ENCODE data around the gene ZBTB21. TPM values are rescaled to one million over a fixed set of nuclear protein-coding genes. Genes with fewer than 3 reads are reported as not detected.

ZBTB21 gene
- total RNA-seq, 1 donor from 2014 or later: 21.2 TPM

DNA sequence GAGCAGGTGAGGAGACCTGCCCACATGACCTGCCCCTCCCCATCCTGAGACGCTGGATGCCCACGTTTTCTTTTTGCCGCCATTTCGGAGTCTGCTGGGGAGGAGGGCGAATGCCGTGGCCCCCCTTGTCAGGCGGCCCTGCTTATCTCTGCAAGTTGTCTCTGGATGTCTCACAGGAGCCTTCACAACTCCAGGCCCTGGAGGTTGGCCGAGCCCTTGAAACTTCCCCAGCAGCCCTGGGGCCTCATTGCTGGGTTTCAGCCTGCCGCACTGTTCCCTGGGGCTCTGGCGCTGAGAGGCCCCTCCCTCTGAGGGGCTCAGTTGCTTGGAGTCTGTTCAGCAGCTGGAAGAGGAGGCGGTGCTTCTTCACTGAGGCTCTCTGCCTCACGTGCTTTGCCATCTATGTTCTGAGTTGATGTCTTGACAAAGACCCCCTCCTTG is 29.8 kb upstream of the ZBTB21 start:
- peaks cover 3% of the 10 kb centered on the region for H3K9me3 Mint-ChIP-seq (ENCODE audit: low read depth)
- TF ChIP-seq, protein P1, sequence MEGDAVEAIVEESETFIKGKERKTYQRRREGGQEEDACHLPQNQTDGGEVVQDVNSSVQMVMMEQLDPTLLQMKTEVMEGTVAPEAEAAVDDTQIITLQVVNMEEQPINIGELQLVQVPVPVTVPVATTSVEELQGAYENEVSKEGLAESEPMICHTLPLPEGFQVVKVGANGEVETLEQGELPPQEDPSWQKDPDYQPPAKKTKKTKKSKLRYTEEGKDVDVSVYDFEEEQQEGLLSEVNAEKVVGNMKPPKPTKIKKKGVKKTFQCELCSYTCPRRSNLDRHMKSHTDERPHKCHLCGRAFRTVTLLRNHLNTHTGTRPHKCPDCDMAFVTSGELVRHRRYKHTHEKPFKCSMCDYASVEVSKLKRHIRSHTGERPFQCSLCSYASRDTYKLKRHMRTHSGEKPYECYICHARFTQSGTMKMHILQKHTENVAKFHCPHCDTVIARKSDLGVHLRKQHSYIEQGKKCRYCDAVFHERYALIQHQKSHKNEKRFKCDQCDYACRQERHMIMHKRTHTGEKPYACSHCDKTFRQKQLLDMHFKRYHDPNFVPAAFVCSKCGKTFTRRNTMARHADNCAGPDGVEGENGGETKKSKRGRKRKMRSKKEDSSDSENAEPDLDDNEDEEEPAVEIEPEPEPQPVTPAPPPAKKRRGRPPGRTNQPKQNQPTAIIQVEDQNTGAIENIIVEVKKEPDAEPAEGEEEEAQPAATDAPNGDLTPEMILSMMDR (IDR thresholded peaks at IDR 0.05): no peak
- peaks cover 24% of the 10 kb centered on the region for H3K4me1 Mint-ChIP-seq (ENCODE audit: low read depth)
- no peak overlapping the region for H3K4me3 Mint-ChIP-seq (ENCODE audit: unreplicated experiment)
- H3K27ac Mint-ChIP-seq (ENCODE audit: unreplicated experiment): peak overlapping the region; percentile 89
- no peaks in the 10 kb centered on the region for H3K36me3 Mint-ChIP-seq (ENCODE audit: low read depth)
- no peak for DNase-seq (ENCODE audit: low spot score)
- no peaks in the 10 kb centered on the region for H3K27me3 Mint-ChIP-seq (ENCODE audit: low read depth)

DNA sequence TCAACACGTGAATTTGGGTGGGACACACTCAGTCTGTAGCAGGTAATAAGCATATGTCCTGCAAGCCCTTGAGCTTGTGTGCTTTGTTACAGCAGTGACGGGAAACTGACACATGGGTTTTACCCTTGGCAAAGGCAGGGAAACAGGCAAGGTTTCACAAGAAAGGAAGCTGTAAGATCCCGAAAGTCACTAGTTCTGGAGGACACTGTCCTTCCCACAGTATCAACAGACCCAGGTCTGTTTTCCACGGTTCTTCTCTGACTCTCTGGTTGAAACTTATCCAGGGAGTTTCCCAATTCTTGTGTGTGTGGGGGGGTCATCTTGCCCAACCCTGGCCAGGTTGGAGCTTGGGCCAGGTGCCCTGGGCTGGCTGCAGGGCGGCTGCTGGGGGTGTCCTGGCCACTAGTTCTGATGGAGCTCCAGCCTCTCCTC is 29.3 kb upstream of the ZBTB21 start:
- peaks cover 3% of the 10 kb centered on the region for H3K9me3 Mint-ChIP-seq (ENCODE audit: low read depth)
- TF ChIP-seq, protein P1 (IDR thresholded peaks at IDR 0.05): no peak
- DNase-seq (ENCODE audit: low spot score): peak; percentile 27
- no peak overlapping the region for H3K4me3 Mint-ChIP-seq (ENCODE audit: unreplicated experiment)
- H3K27me3 Mint-ChIP-seq (ENCODE audit: low read depth): no peaks in the 10 kb centered on the region
- no peaks in the 10 kb centered on the region for H3K36me3 Mint-ChIP-seq (ENCODE audit: low read depth)
- no peak overlapping the region for H3K27ac Mint-ChIP-seq (ENCODE audit: unreplicated experiment)
- H3K4me1 Mint-ChIP-seq (ENCODE audit: low read depth): peaks cover 24% of the 10 kb centered on the region

DNA sequence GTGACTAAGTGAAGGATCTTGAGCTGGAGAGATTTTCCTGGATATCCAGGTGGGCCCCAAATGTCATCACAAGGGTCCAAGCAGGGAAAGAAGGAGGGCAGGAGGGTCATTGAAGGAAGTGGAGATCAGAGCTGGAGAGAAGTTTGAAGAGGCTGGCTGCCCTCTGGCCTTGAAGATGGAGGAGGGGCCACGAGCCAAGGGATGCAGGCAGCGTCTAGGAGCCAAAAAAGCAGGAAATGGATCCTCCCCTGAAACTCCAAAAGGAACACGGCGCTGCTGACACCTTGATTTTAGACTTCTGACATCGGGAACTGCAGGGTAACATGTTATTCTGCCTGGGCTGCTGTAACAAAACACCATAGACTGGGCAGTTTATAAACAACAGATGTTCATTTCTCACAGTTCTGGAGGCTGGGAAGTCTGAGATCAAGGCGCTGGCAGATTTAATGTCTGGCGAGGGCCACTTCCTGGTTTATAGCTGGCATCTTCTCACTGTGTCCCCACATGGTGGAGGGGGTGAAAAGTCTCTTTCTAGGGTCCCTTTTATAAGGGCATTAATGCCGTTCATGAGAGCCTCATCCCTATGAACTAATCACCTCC is 28.8 kb upstream of the ZBTB21 start:
- no peak overlapping the region for H3K27ac Mint-ChIP-seq (ENCODE audit: unreplicated experiment)
- no peak overlapping the region for H3K4me3 Mint-ChIP-seq (ENCODE audit: unreplicated experiment)
- peaks cover 6% of the 10 kb centered on the region for H3K9me3 Mint-ChIP-seq (ENCODE audit: low read depth)
- no peak for DNase-seq (ENCODE audit: low spot score)
- H3K36me3 Mint-ChIP-seq (ENCODE audit: low read depth): no peaks in the 10 kb centered on the region
- peaks cover 24% of the 10 kb centered on the region for H3K4me1 Mint-ChIP-seq (ENCODE audit: low read depth)
- H3K27me3 Mint-ChIP-seq (ENCODE audit: low read depth): no peaks in the 10 kb centered on the region
- TF ChIP-seq, protein P1 (IDR thresholded peaks at IDR 0.05): no peak

DNA sequence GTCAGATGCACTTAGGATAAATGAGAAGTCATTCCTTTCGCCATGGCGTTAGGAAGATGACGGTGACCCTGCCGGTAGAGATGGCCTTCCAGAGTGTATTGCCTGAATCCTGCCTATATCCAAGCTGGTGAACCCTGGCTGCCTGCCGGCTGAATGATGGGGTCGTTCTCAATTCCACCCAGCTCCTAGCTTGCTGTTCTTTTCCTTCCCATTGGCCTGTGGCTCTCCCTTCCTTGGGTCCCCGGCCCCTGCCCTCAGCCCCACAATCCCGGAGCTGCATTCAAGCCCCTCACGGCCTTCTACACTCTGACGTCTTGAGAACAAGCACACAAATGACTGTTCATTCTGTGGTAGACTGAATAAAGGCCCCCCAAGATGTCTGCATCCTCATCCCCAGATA is 28.2 kb upstream of the ZBTB21 start:
- Mint-ChIP-seq H3K27ac (ENCODE audit: unreplicated experiment) (no peak overlapping the region), H3K4me3 (ENCODE audit: unreplicated experiment) (no peak overlapping the region), H3K9me3 (ENCODE audit: low read depth) (peaks cover 6% of the 10 kb centered on the region), H3K36me3 (ENCODE audit: low read depth) (no peaks in the 10 kb centered on the region), H3K4me1 (ENCODE audit: low read depth) (peaks cover 24% of the 10 kb centered on the region), H3K27me3 (ENCODE audit: low read depth) (no peaks in the 10 kb centered on the region)
- DNase-seq (ENCODE audit: low spot score): no peak
- TF ChIP-seq, protein P1 (IDR thresholded peaks at IDR 0.05): no peak

DNA sequence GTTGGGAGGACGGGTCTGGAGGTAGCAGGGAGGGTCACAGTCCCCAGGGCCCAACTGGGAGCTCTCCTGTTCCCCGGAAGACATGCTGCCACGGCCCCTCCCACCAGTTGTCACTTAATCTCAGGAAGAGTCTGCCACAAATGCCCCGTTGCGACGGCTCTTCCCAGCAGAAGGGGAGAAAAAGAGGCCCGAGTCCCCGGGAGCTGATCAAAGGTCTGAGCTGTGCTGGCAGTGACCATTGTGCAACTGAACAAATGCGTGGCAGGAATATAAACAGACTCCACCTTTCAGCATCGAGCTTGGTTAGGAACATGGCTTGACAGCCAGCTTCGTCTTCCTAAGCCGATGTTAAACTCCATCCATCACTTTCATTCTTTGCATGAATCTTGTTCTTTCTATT is 27.8 kb upstream of the ZBTB21 start:
- H3K36me3 Mint-ChIP-seq (ENCODE audit: low read depth): no peaks in the 10 kb centered on the region
- DNase-seq (ENCODE audit: low spot score): no peak

More for the DNA sequence above, 27.8 kb upstream of the ZBTB21 start:
- Mint-ChIP-seq H3K27ac (ENCODE audit: unreplicated experiment) (no peak overlapping the region), H3K4me3 (ENCODE audit: unreplicated experiment) (no peak overlapping the region), H3K9me3 (ENCODE audit: low read depth) (peaks cover 6% of the 10 kb centered on the region), H3K27me3 (ENCODE audit: low read depth) (no peaks in the 10 kb centered on the region), H3K4me1 (ENCODE audit: low read depth) (peaks cover 24% of the 10 kb centered on the region)
- TF ChIP-seq, protein P1 (IDR thresholded peaks at IDR 0.05): no peak

Data from chondrocyte (in vitro differentiated cells).